ENCODE measurements around the gene SYF2. TPM values are rescaled to one million over a fixed set of nuclear protein-coding genes. Genes with fewer than 3 reads are reported as not detected.
A peak's percentile ranks its signal among the peaks of the same experiment; 100 is the strongest.

The SYF2 gene
- total RNA-seq, 4 donors from 2014 or later = 24.8 to 45.7 (median 30.9) TPM

DNA sequence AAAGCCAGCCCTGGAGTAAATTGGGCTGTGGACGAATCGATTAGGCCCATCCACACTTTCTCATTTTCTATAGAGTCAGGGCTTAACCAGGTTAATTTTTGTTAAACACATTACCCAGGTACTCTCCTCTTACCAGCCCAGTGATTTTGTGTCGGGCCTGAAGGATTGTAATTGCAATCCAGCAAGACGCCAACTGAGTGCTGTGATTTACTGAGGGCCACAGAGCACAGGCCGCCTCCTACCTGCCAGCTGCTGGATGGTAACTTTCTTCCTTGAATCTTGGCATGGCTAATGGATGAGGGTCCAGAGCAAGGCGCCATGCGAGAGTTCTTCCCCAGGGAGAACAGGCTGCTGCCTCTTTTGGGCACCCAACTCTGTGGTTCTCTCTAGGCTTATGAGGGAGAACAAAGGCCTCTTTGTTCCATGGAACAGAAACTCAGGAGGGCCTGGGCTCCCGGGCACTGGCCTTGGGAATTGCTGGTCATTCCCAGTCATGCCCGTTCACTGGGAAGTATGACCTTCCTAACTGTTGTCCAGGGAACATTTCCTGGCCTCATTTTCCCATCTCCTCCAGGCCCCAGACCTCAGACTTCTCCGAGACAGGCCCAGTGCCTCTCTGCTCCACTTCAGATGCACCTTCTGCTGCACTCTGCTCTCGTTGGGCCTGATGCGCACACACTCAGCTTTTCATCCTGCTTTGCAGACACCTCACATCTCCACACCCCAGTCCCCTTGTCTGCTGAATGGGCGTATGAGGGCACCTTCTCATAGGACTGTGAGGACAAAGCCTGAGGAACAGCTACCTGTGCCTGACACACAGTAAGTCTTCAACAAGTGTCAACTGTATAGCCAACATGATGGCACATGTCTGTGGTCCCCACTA lies 57.3 kb downstream of the SYF2 start:
- H3K36me3 ChIP-seq = no peaks in the 10 kb centered on the region
- no peaks in the 10 kb centered on the region for H3K4me1 ChIP-seq
- H3K9me3 ChIP-seq = no peaks in the 10 kb centered on the region
- peak in 1 of 3 donors; percentile 26 for DNase-seq
- TF ChIP-seq, protein P1, sequence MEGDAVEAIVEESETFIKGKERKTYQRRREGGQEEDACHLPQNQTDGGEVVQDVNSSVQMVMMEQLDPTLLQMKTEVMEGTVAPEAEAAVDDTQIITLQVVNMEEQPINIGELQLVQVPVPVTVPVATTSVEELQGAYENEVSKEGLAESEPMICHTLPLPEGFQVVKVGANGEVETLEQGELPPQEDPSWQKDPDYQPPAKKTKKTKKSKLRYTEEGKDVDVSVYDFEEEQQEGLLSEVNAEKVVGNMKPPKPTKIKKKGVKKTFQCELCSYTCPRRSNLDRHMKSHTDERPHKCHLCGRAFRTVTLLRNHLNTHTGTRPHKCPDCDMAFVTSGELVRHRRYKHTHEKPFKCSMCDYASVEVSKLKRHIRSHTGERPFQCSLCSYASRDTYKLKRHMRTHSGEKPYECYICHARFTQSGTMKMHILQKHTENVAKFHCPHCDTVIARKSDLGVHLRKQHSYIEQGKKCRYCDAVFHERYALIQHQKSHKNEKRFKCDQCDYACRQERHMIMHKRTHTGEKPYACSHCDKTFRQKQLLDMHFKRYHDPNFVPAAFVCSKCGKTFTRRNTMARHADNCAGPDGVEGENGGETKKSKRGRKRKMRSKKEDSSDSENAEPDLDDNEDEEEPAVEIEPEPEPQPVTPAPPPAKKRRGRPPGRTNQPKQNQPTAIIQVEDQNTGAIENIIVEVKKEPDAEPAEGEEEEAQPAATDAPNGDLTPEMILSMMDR (IDR thresholded peaks at IDR 0.05) = no peak
- TF ChIP-seq POLR2A (IDR thresholded peaks at IDR 0.05) = no peak
- no peak overlapping the region for H3K27ac ChIP-seq
- H3K27me3 ChIP-seq = no peaks in the 10 kb centered on the region
- no peak overlapping the region for H3K4me3 ChIP-seq

GRCh38 chr1:25174363-25174729 lies 58.0 kb downstream of the SYF2 start:
- Histone ChIP-seq H3K9me3 (no peaks in the 10 kb centered on the region), H3K4me1 (no peaks in the 10 kb centered on the region), H3K27ac (no peak overlapping the region), H3K36me3 (no peaks in the 10 kb centered on the region), H3K27me3 (no peaks in the 10 kb centered on the region), H3K4me3 (no peak overlapping the region)
- no peak for DNase-seq
- TF ChIP-seq, protein P1 (IDR thresholded peaks at IDR 0.05) = no peak
- no peak for TF ChIP-seq POLR2A (IDR thresholded peaks at IDR 0.05)

DNA sequence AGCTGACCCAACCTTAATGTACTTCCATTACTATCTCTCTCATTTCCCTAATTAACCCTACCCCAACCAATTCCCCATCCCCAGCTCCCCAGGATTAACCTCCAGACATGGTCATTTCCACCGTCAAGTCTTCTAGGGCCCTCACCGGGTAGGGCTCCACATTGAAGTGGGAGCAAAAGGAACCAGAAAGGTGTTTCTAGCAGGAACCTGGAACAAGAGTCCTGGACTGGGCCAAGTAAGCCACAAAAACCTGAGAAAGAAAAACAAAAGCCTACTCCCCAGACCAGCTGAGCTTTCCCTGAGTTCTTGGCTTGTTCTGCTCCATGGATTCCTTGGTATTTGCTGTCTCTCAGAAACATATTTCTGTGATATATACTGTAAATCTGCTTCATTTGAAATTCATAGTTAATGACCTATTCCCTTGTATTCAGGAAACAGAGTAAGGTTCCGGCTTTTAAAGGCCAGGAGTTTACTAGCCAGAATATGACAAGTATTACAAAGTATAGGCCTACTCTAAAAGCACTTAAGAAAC lies 58.4 kb downstream of the SYF2 start:
- Histone ChIP-seq H3K9me3 (no peaks in the 10 kb centered on the region), H3K4me3 (no peak overlapping the region), H3K27ac (no peak overlapping the region), H3K4me1 (peaks cover 0 to 2% (median 0%) of the 10 kb centered on the region in 4 donors), H3K36me3 (no peaks in the 10 kb centered on the region), H3K27me3 (no peaks in the 10 kb centered on the region)
- no peak for DNase-seq
- TF ChIP-seq, protein P1 (IDR thresholded peaks at IDR 0.05) = no peak
- TF ChIP-seq POLR2A (IDR thresholded peaks at IDR 0.05) = no peak

Other genes starting within 250 kb of the SYF2 start
- gene RSRP1, start 15.0 kb upstream of the SYF2 start, total RNA-seq = 100 to 1,000 TPM; 229 to 358 (median 274) TPM
- gene RHD, start 40.0 kb upstream of the SYF2 start, total RNA-seq = not detected
- 100 to 1,000 TPM in 1 of 4 donors, 10 to 100 TPM in 3; 43.7 to 101 (median 56.2) TPM for gene TMEM50A, start 105.8 kb upstream of the SYF2 start, total RNA-seq
- under 1 TPM in 1 of 4 donors, not detected in 3; 0.70 TPM for gene RHCE, start 188.3 kb upstream of the SYF2 start, total RNA-seq
- 10 to 100 TPM; 17.7 to 25.6 (median 22.8) TPM for gene MACO1, start 198.4 kb upstream of the SYF2 start, total RNA-seq

Data from Peyer's patch (tissue), 4 donors.